GM18858 (cell line): ENCODE measurements around the gene STXBP5L.
"Not testable (repeated sequence)": the region's sequence is repeated elsewhere in the genome, so short reads cannot be mapped to it uniquely, and the experiment has no call there.

ENCODE experiments used
- ATAC-seq: cut with Tn5 transposase; IDR thresholded peaks from one replicate; pipeline ENCODE4 v1.9.1; 2021; ENCODE audit not compliant: unreplicated experiment

STXBP5L gene

GRCh38 chr3:120908030-120908794, at the start of gene STXBP5L:
Gene STXBP5L (plus strand): TSS chr3:120908205. CDS start chr3:120909579, 1,374 bp downstream.
- peak; percentile 89 for ATAC-seq

- ATAC-seq: no peak
Observed at GRCh38 chr3:120858521-120858920, 49.5 kb upstream of the STXBP5L start.

GRCh38 chr3:120864541-120864940, 43.5 kb upstream of the STXBP5L start:
- ATAC-seq: no peak

- no peak for ATAC-seq
Observed at GRCh38 chr3:120875507-120875906, 32.5 kb upstream of the STXBP5L start.

GRCh38 chr3:120875989-120876388, 32.0 kb upstream of the STXBP5L start:
- no peak for ATAC-seq

DNA sequence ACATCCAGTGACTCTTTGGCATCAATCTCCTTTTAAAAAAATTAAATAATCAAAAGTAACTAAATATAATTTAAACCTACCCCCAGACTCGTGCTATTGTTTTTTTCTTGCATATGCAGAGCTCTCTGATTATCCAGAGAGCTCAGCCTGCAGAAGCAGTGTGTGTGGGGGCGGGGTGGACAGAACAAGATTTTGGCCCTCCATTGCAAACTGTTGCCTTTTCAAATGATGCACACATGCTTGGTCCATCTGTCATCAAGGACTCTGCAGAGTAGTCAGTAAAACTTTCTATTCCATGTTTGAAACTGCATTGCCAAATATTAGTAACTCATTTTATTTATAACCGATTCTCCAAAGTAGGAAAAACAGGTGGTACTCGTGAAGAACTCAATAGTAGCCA, 28.6 kb upstream of the STXBP5L start:
- ATAC-seq: no peak

GRCh38 chr3:120892921-120893320, 15.1 kb upstream of the STXBP5L start:
- ATAC-seq: no peak

GRCh38 chr3:120894316-120895057, 13.5 kb upstream of the STXBP5L start:
- no peak for ATAC-seq

DNA sequence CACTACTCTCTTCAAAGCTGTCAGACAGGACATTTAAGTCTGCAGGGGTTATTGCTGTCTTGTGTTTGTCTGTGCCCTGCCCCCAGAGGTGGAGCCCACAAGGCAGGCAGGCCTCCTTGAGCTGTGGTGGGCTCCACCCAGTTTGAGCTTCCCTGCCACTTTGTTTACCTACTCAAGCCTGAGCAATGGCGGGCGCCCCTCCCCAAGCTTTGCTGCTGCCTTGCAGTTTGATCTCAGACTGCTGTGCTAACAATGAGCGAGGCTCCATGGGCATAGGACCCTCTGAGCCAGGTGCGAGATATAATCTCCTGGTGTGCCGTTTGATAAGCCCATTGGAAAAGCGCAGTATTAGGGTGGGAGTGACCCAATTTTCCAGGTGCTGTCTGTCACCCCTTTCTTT, 6.3 kb upstream of the STXBP5L start:
- ATAC-seq: not testable (repeated sequence)

GRCh38 chr3:120903221-120903620, 4.8 kb upstream of the STXBP5L start:
- ATAC-seq: no peak

DNA sequence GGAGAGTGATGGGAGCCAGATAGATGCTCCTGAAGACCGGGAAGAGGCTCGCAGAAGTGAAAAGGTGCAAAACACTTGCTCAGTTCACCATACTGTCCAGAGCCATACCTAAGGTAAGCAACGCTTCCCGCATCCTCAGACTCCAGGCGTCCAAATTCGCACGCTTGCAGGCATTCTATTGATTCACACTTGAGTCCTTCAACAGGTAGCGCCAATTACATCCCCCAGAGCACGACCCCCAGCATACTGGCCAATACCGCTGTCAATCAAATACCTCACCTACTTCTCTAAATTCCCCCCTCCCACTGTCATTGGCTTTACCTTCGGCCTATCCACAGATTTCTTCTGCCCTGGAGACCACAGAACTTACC, 361 bp upstream of the STXBP5L start:
- no peak for ATAC-seq

DNA sequence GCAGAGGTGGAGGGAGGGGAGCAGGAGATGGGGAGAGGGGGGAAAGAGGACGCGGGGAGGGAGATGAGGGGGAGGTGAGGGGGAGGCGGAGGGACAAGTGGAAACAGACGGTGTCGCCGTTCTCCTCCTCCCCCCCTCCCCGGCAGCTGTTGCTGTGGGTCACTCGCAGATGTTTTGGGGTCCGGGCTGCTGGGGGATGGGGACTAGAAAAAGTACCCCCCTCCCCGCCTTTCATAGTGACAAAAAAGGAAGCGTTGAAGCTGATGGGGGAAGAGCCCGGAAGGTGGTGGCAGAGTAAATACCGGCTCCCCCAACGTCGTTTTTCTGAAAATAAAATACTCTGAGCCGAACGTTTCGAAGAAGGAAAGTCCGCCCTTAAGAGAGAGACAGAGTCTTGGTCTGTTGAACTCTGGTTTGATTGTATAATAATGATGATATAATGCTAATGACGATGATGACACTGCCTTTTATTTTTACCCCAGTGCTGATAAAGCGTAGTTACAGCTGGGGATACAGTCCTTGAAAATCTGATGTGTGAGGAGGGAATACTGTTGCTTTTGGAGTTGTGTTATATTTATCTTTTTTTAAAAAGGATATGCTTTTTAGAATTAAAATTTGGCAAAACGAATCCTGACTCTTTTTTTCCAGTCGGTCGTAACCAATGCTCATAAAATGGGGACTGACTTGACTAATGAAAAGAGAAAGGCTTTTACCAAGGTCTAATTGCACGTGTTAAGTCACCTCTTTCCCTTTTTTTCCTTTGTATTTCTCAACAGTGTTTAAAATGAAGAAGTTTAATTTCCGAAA, 993 bp downstream of the STXBP5L start:
- no peak for ATAC-seq

- ATAC-seq: no peak
Observed at GRCh38 chr3:120909602-120909878, 1.5 kb downstream of the STXBP5L start.

- ATAC-seq: no peak
Observed at GRCh38 chr3:120926146-120926545, 18.1 kb downstream of the STXBP5L start.

- no peak for ATAC-seq
Observed at GRCh38 chr3:120928991-120929390, 21.0 kb downstream of the STXBP5L start.

DNA sequence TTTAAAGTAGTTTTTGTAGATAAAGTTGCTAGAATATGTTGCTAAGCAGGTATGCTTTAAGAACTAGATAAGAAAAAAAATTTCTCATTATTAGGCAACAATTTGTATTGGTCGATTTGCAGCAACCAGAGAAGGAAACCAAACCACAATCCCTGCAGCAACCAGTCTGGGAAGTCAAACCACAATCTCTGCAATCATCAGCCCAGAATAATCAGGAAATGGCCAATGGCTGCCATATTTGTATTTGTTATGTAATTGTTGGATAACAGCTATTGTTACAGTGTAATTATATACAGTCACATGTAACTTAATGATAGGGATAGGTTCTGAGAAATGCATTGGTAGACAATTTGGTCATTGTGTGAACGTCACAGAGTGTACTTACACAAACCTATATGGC, 23.6 kb downstream of the STXBP5L start:
- ATAC-seq: no peak

DNA sequence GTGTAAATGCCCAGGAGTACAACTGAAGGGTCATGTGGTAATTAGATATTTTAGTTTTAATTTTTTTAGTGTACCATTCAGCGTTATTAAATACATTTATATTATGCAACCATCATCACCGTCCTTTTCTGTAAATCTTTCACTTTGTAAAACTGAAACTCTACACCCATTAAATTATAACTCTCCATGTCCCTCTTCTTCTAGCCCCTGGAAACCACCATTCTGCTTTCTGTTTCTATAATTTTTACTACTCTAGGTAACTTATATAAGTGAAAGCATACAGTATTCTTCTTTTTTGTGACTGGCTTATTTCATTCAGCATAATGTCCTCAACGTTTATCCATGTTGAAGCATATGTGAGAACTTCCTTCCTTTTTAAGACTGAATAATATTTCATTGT, 48.1 kb downstream of the STXBP5L start:
- no peak for ATAC-seq

- ATAC-seq: no peak
Observed at GRCh38 chr3:120982608-120983320, 74.8 kb downstream of the STXBP5L start.

GRCh38 chr3:120983321-120983665, 75.3 kb downstream of the STXBP5L start:
- no peak for ATAC-seq

DNA sequence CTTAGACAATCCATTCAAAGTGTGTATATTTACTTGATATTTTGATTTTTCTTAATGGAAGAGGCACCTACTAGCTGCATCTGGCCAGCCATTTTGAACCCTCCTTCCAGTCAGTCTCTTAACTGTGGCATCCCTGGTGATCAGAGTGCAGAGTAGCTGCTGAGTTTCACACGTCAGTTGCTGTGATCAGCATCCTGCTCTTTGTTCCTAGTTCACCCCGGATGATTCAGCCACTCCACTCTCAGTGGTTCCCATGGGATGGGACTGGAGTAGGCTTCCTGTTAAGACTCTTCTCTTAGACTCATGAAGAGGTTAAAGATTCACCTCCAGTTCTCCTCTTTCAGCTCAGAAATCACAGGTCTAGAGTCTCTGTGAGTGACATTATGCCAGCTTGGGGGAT, 75.8 kb downstream of the STXBP5L start:
- no peak for ATAC-seq

DNA sequence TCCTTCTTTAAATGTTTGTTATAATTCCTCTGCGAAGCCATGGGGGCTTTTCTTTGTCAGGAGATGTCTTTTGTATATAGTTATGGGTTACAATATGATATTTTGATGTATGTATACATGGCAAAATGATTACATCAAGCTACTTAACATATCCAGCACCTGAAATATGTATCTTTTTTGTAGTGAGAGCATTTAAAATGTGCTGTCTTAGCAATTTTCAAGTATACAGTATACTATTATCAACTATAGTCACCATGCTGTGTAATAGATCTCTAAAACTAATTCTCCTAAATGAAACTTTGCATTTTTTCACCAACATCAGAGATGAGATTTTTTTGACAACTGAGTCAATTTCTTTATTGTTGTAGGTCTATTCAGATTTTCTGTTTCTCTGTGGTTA, 77.2 kb downstream of the STXBP5L start:
- ATAC-seq: no peak
